ENCODE measurements around the gene CTSS. TPM values are rescaled to one million over a fixed set of nuclear protein-coding genes. Genes with fewer than 3 reads are reported as not detected.
"Not testable (repeated sequence)": the region's sequence is repeated elsewhere in the genome, so short reads cannot be mapped to it uniquely, and the experiment has no call there.

CTSS gene
- total and polyA plus RNA-seq, 4 donors, result 16.8 to 128 (median 81.3) TPM

DNA sequence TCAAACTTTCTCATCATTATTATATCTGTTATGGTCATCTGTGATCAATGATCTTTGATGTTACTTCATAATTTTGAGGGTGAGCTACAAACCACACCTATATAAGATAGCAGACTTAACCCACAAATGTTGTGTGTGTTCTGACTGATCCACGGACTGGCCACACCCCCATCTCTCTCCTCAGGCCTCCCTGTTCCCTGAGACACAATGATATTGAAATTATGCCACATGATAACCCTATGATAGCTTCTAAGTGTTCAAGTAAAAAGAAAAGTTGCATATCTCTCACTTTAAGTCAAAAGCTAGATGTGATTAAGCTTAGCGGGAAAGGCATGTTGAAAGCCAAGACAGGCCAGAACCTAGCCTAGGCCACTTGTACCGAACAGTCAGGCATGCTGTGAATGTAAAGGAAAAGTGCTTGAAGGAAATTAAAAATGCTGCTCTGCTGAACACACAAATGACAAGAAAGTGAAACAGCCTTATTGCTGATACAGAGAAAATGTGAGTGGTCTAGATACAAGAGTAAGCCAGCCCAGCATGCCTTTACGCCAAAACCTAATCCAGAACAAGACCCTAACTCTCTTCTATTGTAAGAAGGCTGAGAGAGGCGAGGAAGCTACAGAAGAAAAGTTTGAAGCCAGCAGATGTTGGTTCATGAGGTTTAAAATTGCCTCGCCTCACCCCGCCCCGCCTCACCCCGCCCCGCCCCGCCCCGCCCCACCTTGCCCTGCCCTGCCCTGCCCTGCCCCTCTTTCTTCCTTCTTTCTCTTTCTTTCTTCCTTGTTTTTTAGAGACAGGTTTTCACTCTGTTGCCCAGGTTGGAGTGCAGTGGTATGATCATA, 16.5 kb downstream of the CTSS start:
- H3K27ac ChIP-seq (ENCODE audit: low read depth in 1 of 2, low read length in 2 of 2), result no peak overlapping the region
- DNase-seq, result no peak
- no peaks in the 10 kb centered on the region for H3K27me3 ChIP-seq (ENCODE audit: control insufficient read depth in 1 of 2, insufficient read depth in 2 of 2, low read length in 1 of 2)
- no peak overlapping the region for H3K4me3 ChIP-seq (ENCODE audit: low read length in 2 of 2)
- H3K4me1 ChIP-seq (ENCODE audit: control insufficient read depth in 1 of 2, insufficient read depth in 2 of 2, low read length in 2 of 2), result no peaks in the 10 kb centered on the region
- intact Hi-C loops (cut with DNase I), result no loop called here
- H3K36me3 ChIP-seq (ENCODE audit: control insufficient read depth in 1 of 2, insufficient read depth in 2 of 2, low read length in 1 of 2), result no peaks in the 10 kb centered on the region
- no peak for ATAC-seq (ENCODE audit: low FRiP score)
- H3K9me3 ChIP-seq (ENCODE audit: control insufficient read depth, low read length), result no peaks in the 10 kb centered on the region
- WGBS, 2 donors, result 93 to 95% methylated on average over 12 of the region's 12 CpGs

DNA sequence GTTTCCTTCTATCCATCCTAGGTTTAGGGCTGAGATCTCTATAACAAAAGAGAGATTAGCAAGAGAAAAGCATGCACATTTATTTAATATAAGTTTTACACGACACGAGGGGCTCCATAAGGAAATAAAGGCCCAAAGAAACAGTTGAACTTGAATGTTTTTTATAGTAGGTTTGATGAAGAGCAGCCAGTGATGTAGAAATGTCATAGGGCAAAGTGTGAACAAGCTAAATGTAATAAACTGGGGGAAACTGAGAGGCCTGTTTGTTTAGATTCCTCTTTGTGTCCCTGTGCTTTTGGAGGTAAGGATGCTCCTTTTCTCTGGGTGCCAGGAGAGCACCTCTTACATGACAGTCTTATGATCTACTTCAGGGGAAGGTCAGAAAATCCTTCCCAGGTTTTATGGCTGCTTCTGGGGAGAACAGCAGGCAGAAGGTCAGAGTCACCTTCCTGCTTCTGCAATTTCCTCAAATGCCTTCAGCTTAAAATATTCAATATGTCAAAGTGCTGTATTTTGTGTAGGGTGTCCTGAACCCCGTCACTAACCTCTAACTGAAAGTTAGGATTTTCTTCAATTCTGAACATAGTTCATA, 35.4 kb downstream of the CTSS start:
- 72 to 77% methylated on average over 3 of the region's 3 CpGs for WGBS, 2 donors
- Histone ChIP-seq H3K4me3 (ENCODE audit: low read length in 2 of 2) (no peak overlapping the region), H3K27me3 (ENCODE audit: control insufficient read depth in 1 of 2, insufficient read depth in 2 of 2, low read length in 1 of 2) (no peaks in the 10 kb centered on the region), H3K4me1 (ENCODE audit: control insufficient read depth in 1 of 2, insufficient read depth in 2 of 2, low read length in 2 of 2) (no peaks in the 10 kb centered on the region), H3K36me3 (ENCODE audit: control insufficient read depth in 1 of 2, insufficient read depth in 2 of 2, low read length in 1 of 2) (no peaks in the 10 kb centered on the region), H3K27ac (ENCODE audit: low read depth in 1 of 2, low read length in 2 of 2) (no peak overlapping the region), H3K9me3 (ENCODE audit: control insufficient read depth, low read length) (no peaks in the 10 kb centered on the region)
- intact Hi-C loops (cut with DNase I), result no loop called here
- no peak for DNase-seq
- ATAC-seq (ENCODE audit: low FRiP score), result no peak

DNA sequence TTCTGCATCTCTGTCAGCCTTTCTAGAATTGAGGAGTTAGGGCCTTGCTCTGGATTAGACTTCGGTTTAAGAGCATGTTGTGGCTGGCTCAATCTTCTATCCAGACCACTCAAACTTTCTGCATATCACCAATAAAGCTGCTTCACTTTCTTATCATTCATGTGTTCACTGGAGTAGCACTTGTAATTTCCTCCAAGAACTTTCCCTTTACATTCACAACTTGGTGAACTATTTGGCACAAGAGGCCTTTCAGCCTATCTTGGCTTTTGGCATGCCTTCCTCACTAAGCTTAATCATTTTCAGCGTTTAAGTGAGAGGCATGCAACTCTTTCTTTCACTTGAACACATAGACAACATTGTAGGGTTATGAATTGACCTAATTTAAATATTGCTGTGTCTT, 41.2 kb downstream of the CTSS start:
- no peak overlapping the region for H3K4me3 ChIP-seq (ENCODE audit: low read length in 2 of 2)
- H3K36me3 ChIP-seq (ENCODE audit: control insufficient read depth in 1 of 2, insufficient read depth in 2 of 2, low read length in 1 of 2), result no peaks in the 10 kb centered on the region
- no peaks in the 10 kb centered on the region for H3K4me1 ChIP-seq (ENCODE audit: control insufficient read depth in 1 of 2, insufficient read depth in 2 of 2, low read length in 2 of 2)
- no peak overlapping the region for H3K27ac ChIP-seq (ENCODE audit: low read depth in 1 of 2, low read length in 2 of 2)
- H3K9me3 ChIP-seq (ENCODE audit: control insufficient read depth, low read length), result no peaks in the 10 kb centered on the region
- intact Hi-C loops (cut with DNase I), result no loop called here
- no peaks in the 10 kb centered on the region for H3K27me3 ChIP-seq (ENCODE audit: control insufficient read depth in 1 of 2, insufficient read depth in 2 of 2, low read length in 1 of 2)
- WGBS, 2 donors, result 50 to 52% methylated on average over 2 of the region's 2 CpGs
- ATAC-seq (ENCODE audit: low FRiP score), result no peak
- no peak for DNase-seq

DNA sequence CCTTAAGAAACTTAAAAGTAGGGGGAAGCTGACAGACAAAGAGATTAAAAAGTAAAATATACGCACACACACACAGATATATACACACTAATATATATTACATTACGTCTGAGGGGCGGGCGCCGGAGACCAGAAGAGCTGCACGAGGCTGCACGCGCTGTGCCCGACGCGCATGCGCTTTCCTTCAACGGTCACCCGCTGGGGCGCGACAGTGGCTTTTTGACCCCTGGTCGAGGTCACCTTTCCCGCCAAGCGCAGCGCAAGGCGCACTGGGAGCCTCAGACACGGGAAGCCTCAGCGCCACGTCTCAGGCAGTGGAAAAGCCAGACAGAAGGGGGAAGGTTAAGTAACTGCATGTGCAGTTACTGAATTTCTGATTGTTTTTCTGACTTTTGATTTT, 44.9 kb downstream of the CTSS start, which contains the start of gene HORMAD1:
TSS of gene HORMAD1 (minus strand) at position 193 of the 400 bp plus-strand sequence. CDS start 1,390 bp downstream, outside the sequence.
- H3K27ac ChIP-seq (ENCODE audit: low read depth in 1 of 2, low read length in 2 of 2), result no peak within 1 kb of the TSS
- intact Hi-C loops (cut with DNase I), result no loop called here
- no peak within 1 kb of the TSS for H3K4me3 ChIP-seq (ENCODE audit: low read length in 2 of 2)
- no peak for DNase-seq
- no peaks in the 10 kb centered on the region for H3K4me1 ChIP-seq (ENCODE audit: control insufficient read depth in 1 of 2, insufficient read depth in 2 of 2, low read length in 2 of 2)
- ATAC-seq (ENCODE audit: low FRiP score), result no peak
- H3K9me3 ChIP-seq (ENCODE audit: control insufficient read depth, low read length), result no peaks in the 10 kb centered on the region
- WGBS, 2 donors, result 96 to 97% methylated on average over 24 of the region's 24 CpGs
- no peaks in the 10 kb centered on the region for H3K27me3 ChIP-seq (ENCODE audit: control insufficient read depth in 1 of 2, insufficient read depth in 2 of 2, low read length in 1 of 2)
- H3K36me3 ChIP-seq (ENCODE audit: control insufficient read depth in 1 of 2, insufficient read depth in 2 of 2, low read length in 1 of 2), result no peaks in the 10 kb centered on the region

DNA sequence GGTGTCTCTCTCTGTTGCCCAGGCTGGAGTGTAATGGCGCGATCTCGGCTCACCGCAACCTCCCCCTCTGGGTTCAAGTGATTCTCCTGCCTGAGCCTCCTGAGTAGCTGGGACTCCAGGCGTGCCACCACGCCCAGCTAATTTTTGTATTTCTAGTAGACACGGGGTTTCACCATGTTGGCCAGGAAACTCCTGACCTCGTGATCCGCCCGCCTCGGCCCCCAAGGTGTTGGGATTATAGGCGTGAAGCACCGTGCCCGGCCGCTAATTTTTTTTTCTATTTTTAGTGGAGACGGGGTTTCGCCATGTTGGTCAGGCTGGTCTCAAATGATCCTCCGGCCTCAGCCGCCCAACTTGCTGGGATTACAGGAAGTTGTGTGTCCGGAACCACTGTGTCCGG, 45.5 kb downstream of the CTSS start:
- intact Hi-C loops (cut with DNase I), result no loop called here
- H3K36me3 ChIP-seq (ENCODE audit: control insufficient read depth in 1 of 2, insufficient read depth in 2 of 2, low read length in 1 of 2), result no peaks in the 10 kb centered on the region
- ATAC-seq (ENCODE audit: low FRiP score) (no peak), DNase-seq (no peak)
- H3K27me3 ChIP-seq (ENCODE audit: control insufficient read depth in 1 of 2, insufficient read depth in 2 of 2, low read length in 1 of 2), result no peaks in the 10 kb centered on the region
- H3K27ac ChIP-seq (ENCODE audit: low read depth in 1 of 2, low read length in 2 of 2), result no peak overlapping the region
- WGBS, 2 donors, result 97 to 98% methylated on average over 21 of the region's 21 CpGs
- H3K9me3 ChIP-seq (ENCODE audit: control insufficient read depth, low read length), result no peaks in the 10 kb centered on the region
- H3K4me1 ChIP-seq (ENCODE audit: control insufficient read depth in 1 of 2, insufficient read depth in 2 of 2, low read length in 2 of 2), result no peaks in the 10 kb centered on the region
- no peak overlapping the region for H3K4me3 ChIP-seq (ENCODE audit: low read length in 2 of 2)

DNA sequence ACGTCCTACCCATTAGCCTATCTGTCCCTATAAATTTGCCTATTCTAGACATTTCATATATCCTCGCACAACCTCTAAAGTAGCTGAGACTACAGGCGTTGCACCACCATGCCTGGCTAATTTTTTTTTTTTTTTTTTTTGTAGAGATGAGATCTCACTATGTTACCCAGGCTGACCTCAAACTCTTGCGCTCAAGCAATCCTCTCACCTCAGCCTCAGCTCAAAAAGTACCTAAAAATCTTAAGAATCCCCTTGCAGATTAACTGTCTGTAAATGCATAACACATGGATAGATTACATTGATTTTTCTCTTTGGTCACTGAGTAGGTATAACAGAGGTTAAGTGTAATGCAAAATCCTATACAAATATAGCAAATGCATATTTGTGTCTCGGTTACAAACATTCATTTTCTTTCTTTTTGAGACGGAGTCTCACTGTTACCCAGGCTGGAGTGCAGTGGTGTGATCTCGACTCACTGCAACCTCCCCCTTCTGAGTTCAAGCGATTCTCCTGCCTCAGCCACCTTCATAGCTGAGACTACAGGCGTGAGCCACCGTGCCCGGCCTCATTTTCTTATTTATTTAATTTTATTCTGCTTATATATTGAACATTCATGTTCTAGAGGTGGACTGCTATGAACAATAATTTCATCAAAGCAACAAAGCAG, 47.2 kb downstream of the CTSS start:
- Histone ChIP-seq H3K27ac (ENCODE audit: low read depth in 1 of 2, low read length in 2 of 2) (no peak overlapping the region), H3K36me3 (ENCODE audit: control insufficient read depth in 1 of 2, insufficient read depth in 2 of 2, low read length in 1 of 2) (no peaks in the 10 kb centered on the region), H3K27me3 (ENCODE audit: control insufficient read depth in 1 of 2, insufficient read depth in 2 of 2, low read length in 1 of 2) (no peaks in the 10 kb centered on the region), H3K9me3 (ENCODE audit: control insufficient read depth, low read length) (no peaks in the 10 kb centered on the region), H3K4me1 (ENCODE audit: control insufficient read depth in 1 of 2, insufficient read depth in 2 of 2, low read length in 2 of 2) (no peaks in the 10 kb centered on the region), H3K4me3 (ENCODE audit: low read length in 2 of 2) (no peak overlapping the region)
- ATAC-seq (ENCODE audit: low FRiP score) (no peak), DNase-seq (no peak)
- intact Hi-C loops (cut with DNase I), result no loop called here
- 70 to 76% methylated on average over 11 of the region's 11 CpGs for WGBS, 2 donors

DNA sequence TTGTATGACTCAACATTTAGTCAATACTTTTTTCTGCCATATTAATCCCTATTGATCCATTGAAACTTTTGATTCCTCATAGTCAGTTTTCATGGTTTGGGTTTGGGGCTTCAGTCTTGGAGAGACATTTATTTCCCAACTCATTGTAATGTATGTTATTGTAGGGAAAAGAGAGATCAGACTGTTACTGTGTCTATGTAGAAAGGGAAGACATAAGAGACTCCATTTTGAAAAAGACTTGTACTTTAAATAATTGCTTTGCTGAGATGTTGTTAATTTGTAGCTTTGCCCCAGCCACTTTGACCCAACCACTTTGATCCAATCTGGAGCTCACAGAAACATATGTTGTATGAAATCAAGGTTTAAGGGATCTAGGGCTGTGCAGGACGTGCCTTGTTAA, 56.5 kb downstream of the CTSS start:
- DNase-seq; H3K4me3 ChIP-seq (ENCODE audit: low read length in 2 of 2); intact Hi-C loops (cut with DNase I); H3K9me3 ChIP-seq (ENCODE audit: control insufficient read depth, low read length); H3K36me3 ChIP-seq (ENCODE audit: control insufficient read depth in 1 of 2, insufficient read depth in 2 of 2, low read length in 1 of 2); ATAC-seq (ENCODE audit: low FRiP score); H3K27ac ChIP-seq (ENCODE audit: low read depth in 1 of 2, low read length in 2 of 2); H3K27me3 ChIP-seq (ENCODE audit: control insufficient read depth in 1 of 2, insufficient read depth in 2 of 2, low read length in 1 of 2); H3K4me1 ChIP-seq (ENCODE audit: control insufficient read depth in 1 of 2, insufficient read depth in 2 of 2, low read length in 2 of 2): not testable (repeated sequence)
- 60 to 73% methylated on average over 1 of the region's 1 CpG for WGBS, 2 donors

DNA sequence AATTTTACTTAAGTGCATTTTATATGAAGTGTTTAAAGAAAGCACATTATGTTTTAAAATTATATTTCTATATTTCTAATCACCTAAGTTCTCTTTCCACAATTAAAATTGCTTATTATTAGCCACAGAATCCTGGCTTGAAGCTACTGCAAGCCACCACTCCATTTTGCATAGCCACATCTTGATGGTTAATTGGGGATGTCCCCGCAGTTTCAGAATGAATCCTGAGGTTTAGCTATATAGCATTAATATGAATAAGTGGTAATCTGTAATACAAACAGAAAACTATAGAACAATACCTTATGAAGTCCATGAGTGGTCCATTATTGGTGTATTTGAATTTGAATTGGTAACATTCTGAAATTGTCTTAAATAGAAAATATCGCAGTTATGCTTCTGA, 57.0 kb downstream of the CTSS start:
- Histone ChIP-seq H3K27ac (ENCODE audit: low read depth in 1 of 2, low read length in 2 of 2) (no peak overlapping the region), H3K4me3 (ENCODE audit: low read length in 2 of 2) (no peak overlapping the region), H3K4me1 (ENCODE audit: control insufficient read depth in 1 of 2, insufficient read depth in 2 of 2, low read length in 2 of 2) (no peaks in the 10 kb centered on the region), H3K36me3 (ENCODE audit: control insufficient read depth in 1 of 2, insufficient read depth in 2 of 2, low read length in 1 of 2) (no peaks in the 10 kb centered on the region), H3K27me3 (ENCODE audit: control insufficient read depth in 1 of 2, insufficient read depth in 2 of 2, low read length in 1 of 2) (no peaks in the 10 kb centered on the region), H3K9me3 (ENCODE audit: control insufficient read depth, low read length) (no peaks in the 10 kb centered on the region)
- ATAC-seq (ENCODE audit: low FRiP score) (no peak), DNase-seq (no peak)
- WGBS, 2 donors, result 96 to 98% methylated on average over 2 of the region's 2 CpGs
- intact Hi-C loops (cut with DNase I), result no loop called here
